ENCODE measurements around the gene WDR5.

DNA sequence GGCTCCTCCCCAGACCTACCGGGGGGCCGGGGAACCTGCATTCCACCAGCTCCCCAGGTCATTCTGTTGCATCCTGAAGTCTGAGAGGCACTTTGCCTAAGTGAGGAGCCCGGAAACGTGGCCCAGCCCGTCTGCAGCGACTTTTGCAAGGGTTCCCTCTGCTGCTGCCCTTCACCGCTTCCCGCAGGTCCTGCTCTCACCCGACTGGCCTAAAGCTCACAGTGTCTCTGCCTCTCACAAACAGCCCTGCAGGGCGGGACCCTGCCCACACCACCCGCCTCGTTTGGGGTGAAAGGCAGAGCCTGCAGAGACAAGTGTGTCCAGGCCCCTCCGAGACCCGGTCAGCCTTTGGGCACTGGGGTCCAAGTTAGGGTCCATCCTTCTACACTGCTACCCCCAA is 9.5 kb upstream of the WDR5 start:
- TF ChIP-seq CTCF (conservative IDR thresholded peaks at IDR 0.05; ENCODE audit: low read depth, low read length) (no peak), EZH2 (IDR thresholded peaks at IDR 0.05; ENCODE audit: low read length, unreplicated experiment) (no peak), EZH2phosphoT487 (IDR thresholded peaks at IDR 0.05; ENCODE audit: borderline replicate concordance, low read length) (no peak)
